Activated CD4-positive, alpha-beta memory T cell treated with anti-CD3 and anti-CD28 coated beads for 36 hours (primary cell): ENCODE data around the gene MYH14. TPM values are rescaled to one million over a fixed set of nuclear protein-coding genes. Genes with fewer than 3 reads are reported as not detected.

Source experiments
- CTCF ChIA-PET: fragments of 350-600 bp; sonication (Branson Sonifier 250); formaldehyde crosslinking; loops from one replicate; lab custom pipeline; 2021; ENCODE audit warnings: antibody characterized with exemption, inconsistent platforms; lab: Charles Lee
- POLR2A ChIA-PET: fragments of 350-600 bp; sonication (Branson Sonifier 250); formaldehyde crosslinking; loops from one replicate; lab custom pipeline; 2021; ENCODE audit warnings: antibody characterized with exemption; lab: Charles Lee
- DNase-seq: peaks from one replicate; pipeline ENCODE4 v3.0.0-alpha.2; 2020
- H3K27ac Mint-ChIP-seq: one replicate; pipeline ENCODE4 v1.8.0; 2021; ENCODE audit warnings: mixed read lengths
- H3K27me3 Mint-ChIP-seq: one replicate; pipeline ENCODE4 v1.8.0; 2021; ENCODE audit warnings: mixed read lengths
- H3K36me3 Mint-ChIP-seq: one replicate; pipeline ENCODE4 v1.8.0; 2021; ENCODE audit warnings: mixed read lengths
- H3K4me1 Mint-ChIP-seq: one replicate; pipeline ENCODE4 v1.8.0; 2021; ENCODE audit warnings: low read depth, mixed read lengths
- H3K4me3 Mint-ChIP-seq: one replicate; pipeline ENCODE4 v1.8.0; 2021; ENCODE audit warnings: mild to moderate bottlenecking, mixed read lengths
- H3K9me3 Mint-ChIP-seq: one replicate; pipeline ENCODE4 v1.8.0; 2021; ENCODE audit warnings: mixed read lengths
- intact Hi-C: fragments of 100-400 bp; cut with micrococcal nuclease; formaldehyde crosslinking; loops from one replicate; pipeline ENCODE4 v1.15.1; 2023
- total RNA-seq, 2 experiments: library from RNA; stranded (reverse); gene quantifications; one replicate each; pipeline ENCODE4 v1.2.3, GENCODE V29; 2021

The MYH14 gene
- total RNA-seq, 2 experiments from 2014 or later, result not detected

- H3K27ac Mint-ChIP-seq, result no peak overlapping the region
- H3K27me3 Mint-ChIP-seq, result peaks cover 16% of the 10 kb centered on the region
- no peaks in the 10 kb centered on the region for H3K4me1 Mint-ChIP-seq
- H3K36me3 Mint-ChIP-seq, result no peaks in the 10 kb centered on the region
- ChIA-PET CTCF (interaction anchor here (0.5 to 1.5 kb wide), 4 partner anchors 10 to 147 kb away, joined by 3 to 6 read pairs (median 4); no protein-coding TSS in a partner anchor), POLR2A (no interaction called here)
- no peak for DNase-seq
- no peaks in the 10 kb centered on the region for H3K9me3 Mint-ChIP-seq
- H3K4me3 Mint-ChIP-seq, result no peak overlapping the region
- intact Hi-C loops, result no loop called here
Measured at GRCh38 chr19:50268501-50268900, 65.1 kb downstream of the MYH14 start.

- H3K36me3 Mint-ChIP-seq, result no peaks in the 10 kb centered on the region
- intact Hi-C loops, result no loop called here
- no peaks in the 10 kb centered on the region for H3K4me1 Mint-ChIP-seq
- POLR2A ChIA-PET, result no interaction called here
- H3K4me3 Mint-ChIP-seq, result no peak overlapping the region
- H3K9me3 Mint-ChIP-seq, result no peaks in the 10 kb centered on the region
- DNase-seq, result no peak
- H3K27ac Mint-ChIP-seq, result no peak overlapping the region
- H3K27me3 Mint-ChIP-seq, result peaks cover 16% of the 10 kb centered on the region
- CTCF ChIA-PET, result interaction anchor here (1.5 kb wide), 1 partner anchor 11 kb away, joined by 5 read pairs; no protein-coding TSS in a partner anchor
Measured at GRCh38 chr19:50269653-50270052, 66.2 kb downstream of the MYH14 start.

GRCh38 chr19:50272263-50272897, 69.0 kb downstream of the MYH14 start:
- Mint-ChIP-seq H3K27me3 (peaks cover 16% of the 10 kb centered on the region), H3K4me3 (no peak overlapping the region), H3K27ac (no peak overlapping the region), H3K4me1 (no peaks in the 10 kb centered on the region), H3K9me3 (no peaks in the 10 kb centered on the region), H3K36me3 (no peaks in the 10 kb centered on the region)
- intact Hi-C loops, result no loop called here
- ChIA-PET CTCF (no interaction called here), POLR2A (no interaction called here)
- DNase-seq, result no peak

GRCh38 chr19:50273821-50274220, 70.4 kb downstream of the MYH14 start:
- no peaks in the 10 kb centered on the region for H3K4me1 Mint-ChIP-seq
- ChIA-PET POLR2A (no interaction called here), CTCF (no interaction called here)
- intact Hi-C loops, result no loop called here
- H3K27ac Mint-ChIP-seq, result no peak overlapping the region
- no peaks in the 10 kb centered on the region for H3K9me3 Mint-ChIP-seq
- H3K36me3 Mint-ChIP-seq, result no peaks in the 10 kb centered on the region
- H3K4me3 Mint-ChIP-seq, result no peak overlapping the region
- DNase-seq, result no peak
- H3K27me3 Mint-ChIP-seq, result peaks cover 10% of the 10 kb centered on the region

- DNase-seq, result no peak
- H3K4me3 Mint-ChIP-seq, result no peak overlapping the region
- no peaks in the 10 kb centered on the region for H3K36me3 Mint-ChIP-seq
- no peaks in the 10 kb centered on the region for H3K4me1 Mint-ChIP-seq
- no peaks in the 10 kb centered on the region for H3K9me3 Mint-ChIP-seq
- no peak overlapping the region for H3K27ac Mint-ChIP-seq
- POLR2A ChIA-PET, result no interaction called here
- peaks cover 9% of the 10 kb centered on the region for H3K27me3 Mint-ChIP-seq
- intact Hi-C loops, result no loop called here
- CTCF ChIA-PET, result no interaction called here
Measured at GRCh38 chr19:50275577-50276368, 72.4 kb downstream of the MYH14 start.

- no peak overlapping the region for H3K4me3 Mint-ChIP-seq
- H3K9me3 Mint-ChIP-seq, result no peaks in the 10 kb centered on the region
- intact Hi-C loops, result no loop called here
- POLR2A ChIA-PET, result no interaction called here
- H3K27ac Mint-ChIP-seq, result no peak overlapping the region
- CTCF ChIA-PET, result interaction anchor here (0.5 kb wide), 1 partner anchor 1355 kb away, joined by 3 read pairs; no protein-coding TSS in a partner anchor
- H3K4me1 Mint-ChIP-seq, result no peaks in the 10 kb centered on the region
- H3K36me3 Mint-ChIP-seq, result no peaks in the 10 kb centered on the region
- DNase-seq, result no peak
- peaks cover 9% of the 10 kb centered on the region for H3K27me3 Mint-ChIP-seq
Measured at GRCh38 chr19:50276370-50277063, 73.1 kb downstream of the MYH14 start.

- Mint-ChIP-seq H3K4me3 (no peak overlapping the region), H3K9me3 (no peaks in the 10 kb centered on the region), H3K36me3 (no peaks in the 10 kb centered on the region), H3K4me1 (no peaks in the 10 kb centered on the region), H3K27me3 (peaks cover 4% of the 10 kb centered on the region), H3K27ac (no peak overlapping the region)
- intact Hi-C loops, result no loop called here
- CTCF ChIA-PET, result interaction anchor here (0.7 kb wide), 1 partner anchor 91 kb away, joined by 3 read pairs; no protein-coding TSS in a partner anchor
- DNase-seq, result no peak
- POLR2A ChIA-PET, result no interaction called here
Measured at GRCh38 chr19:50277966-50278580, 74.7 kb downstream of the MYH14 start.

- POLR2A ChIA-PET, result no interaction called here
- peaks cover under 1% of the 10 kb centered on the region for H3K36me3 Mint-ChIP-seq
- H3K27me3 Mint-ChIP-seq, result peaks cover 4% of the 10 kb centered on the region
- no peak for DNase-seq
- intact Hi-C loops, result no loop called here
- H3K27ac Mint-ChIP-seq, result no peak overlapping the region
- CTCF ChIA-PET, result no interaction called here
- H3K4me3 Mint-ChIP-seq, result no peak overlapping the region
- peaks cover 2% of the 10 kb centered on the region for H3K9me3 Mint-ChIP-seq
- H3K4me1 Mint-ChIP-seq, result no peaks in the 10 kb centered on the region
Measured at GRCh38 chr19:50280074-50280473, 76.7 kb downstream of the MYH14 start.

GRCh38 chr19:50280983-50281382, 77.6 kb downstream of the MYH14 start:
- POLR2A ChIA-PET, result no interaction called here
- peaks cover 5% of the 10 kb centered on the region for H3K36me3 Mint-ChIP-seq
- peaks cover 6% of the 10 kb centered on the region for H3K27me3 Mint-ChIP-seq
- H3K4me1 Mint-ChIP-seq, result no peaks in the 10 kb centered on the region
- H3K9me3 Mint-ChIP-seq, result peaks cover 9% of the 10 kb centered on the region
- no peak overlapping the region for H3K4me3 Mint-ChIP-seq
- CTCF ChIA-PET, result no interaction called here
- DNase-seq, result no peak
- intact Hi-C loops, result no loop called here
- no peak overlapping the region for H3K27ac Mint-ChIP-seq

GRCh38 chr19:50281491-50281890, 78.1 kb downstream of the MYH14 start:
- DNase-seq, result no peak
- Mint-ChIP-seq H3K27me3 (peaks cover 5% of the 10 kb centered on the region), H3K9me3 (peaks cover 14% of the 10 kb centered on the region), H3K4me1 (no peaks in the 10 kb centered on the region), H3K36me3 (peaks cover 5% of the 10 kb centered on the region), H3K4me3 (no peak overlapping the region), H3K27ac (no peak overlapping the region)
- intact Hi-C loops, result no loop called here
- POLR2A ChIA-PET, result no interaction called here
- CTCF ChIA-PET, result interaction anchor here (1.1 kb wide), 1 partner anchor 47 kb away, joined by 4 read pairs; no protein-coding TSS in a partner anchor

- Mint-ChIP-seq H3K4me1 (no peaks in the 10 kb centered on the region), H3K27me3 (peaks cover 27% of the 10 kb centered on the region), H3K36me3 (peaks cover 8% of the 10 kb centered on the region), H3K4me3 (no peak overlapping the region), H3K27ac (no peak overlapping the region), H3K9me3 (peaks cover 30% of the 10 kb centered on the region)
- DNase-seq, result no peak
- CTCF ChIA-PET, result no interaction called here
- intact Hi-C loops, result no loop called here
- POLR2A ChIA-PET, result no interaction called here
Measured at GRCh38 chr19:50285833-50286232, 82.4 kb downstream of the MYH14 start.

- POLR2A ChIA-PET, result no interaction called here
Measured at GRCh38 chr19:50286443-50286842, 83.0 kb downstream of the MYH14 start.

More at GRCh38 chr19:50286443-50286842, 83.0 kb downstream of the MYH14 start:
- H3K27me3 Mint-ChIP-seq, result peaks cover 29% of the 10 kb centered on the region
- H3K4me3 Mint-ChIP-seq, result no peak overlapping the region
- no peak overlapping the region for H3K27ac Mint-ChIP-seq
- intact Hi-C loops, result no loop called here
- no peak for DNase-seq
- H3K36me3 Mint-ChIP-seq, result peaks cover 8% of the 10 kb centered on the region
- no peaks in the 10 kb centered on the region for H3K4me1 Mint-ChIP-seq
- peaks cover 30% of the 10 kb centered on the region for H3K9me3 Mint-ChIP-seq
- CTCF ChIA-PET, result no interaction called here
